ENCODE results near the gene TNFRSF8. TPM values are rescaled to one million over a fixed set of nuclear protein-coding genes. Genes with fewer than 3 reads are reported as not detected.

TNFRSF8 gene
- total RNA-seq, 1 donor from 2014 or later: 36.9 TPM

GRCh38 chr1:12140515-12141162, 77.5 kb downstream of the TNFRSF8 start:
- intact Hi-C loops (cut with micrococcal nuclease): no loop called here

- intact Hi-C loops (cut with micrococcal nuclease): no loop called here
These were observed 78.2 kb downstream of the TNFRSF8 start for GRCh38 chr1:12141163-12141850.

- intact Hi-C loops (cut with micrococcal nuclease): no loop called here
These were observed 79.2 kb downstream of the TNFRSF8 start for GRCh38 chr1:12142141-12142823.

GRCh38 chr1:12142891-12143630, 80.0 kb downstream of the TNFRSF8 start:
- intact Hi-C loops (cut with micrococcal nuclease): no loop called here

- intact Hi-C loops (cut with micrococcal nuclease): no loop called here
These were observed 80.6 kb downstream of the TNFRSF8 start for GRCh38 chr1:12143631-12144155.

- intact Hi-C loops (cut with micrococcal nuclease): no loop called here
These were observed 81.1 kb downstream of the TNFRSF8 start for GRCh38 chr1:12144236-12144635.

- intact Hi-C loops (cut with micrococcal nuclease): no loop called here
These were observed 81.9 kb downstream of the TNFRSF8 start for GRCh38 chr1:12144969-12145368.

GRCh38 chr1:12145616-12146342, 82.7 kb downstream of the TNFRSF8 start:
- intact Hi-C loops (cut with micrococcal nuclease): no loop called here

GRCh38 chr1:12146343-12147112, 83.4 kb downstream of the TNFRSF8 start:
- intact Hi-C loops (cut with micrococcal nuclease): no loop called here

GRCh38 chr1:12147201-12147701, 84.1 kb downstream of the TNFRSF8 start:
- intact Hi-C loops (cut with micrococcal nuclease): no loop called here

- intact Hi-C loops (cut with micrococcal nuclease): no loop called here
These were observed 85.3 kb downstream of the TNFRSF8 start for GRCh38 chr1:12148160-12148957.

GRCh38 chr1:12148958-12149790, 86.1 kb downstream of the TNFRSF8 start:
- intact Hi-C loops (cut with micrococcal nuclease): no loop called here

GRCh38 chr1:12149791-12150175, 86.7 kb downstream of the TNFRSF8 start:
- intact Hi-C loops (cut with micrococcal nuclease): loop anchor here (2.0 to 10.0 kb wide), 2 partner anchors 23 to 85 kb away; partner anchors contain the start of gene TNFRSF8

GRCh38 chr1:12150456-12151200, 87.5 kb downstream of the TNFRSF8 start:
- intact Hi-C loops (cut with micrococcal nuclease): loop anchor here (2.0 to 10.0 kb wide), 2 partner anchors 22 to 86 kb away; partner anchors contain the start of gene TNFRSF8

- intact Hi-C loops (cut with micrococcal nuclease): loop anchor here (2.0 to 10.0 kb wide), 2 partner anchors 21 to 87 kb away; partner anchors contain the start of gene TNFRSF8
These were observed 88.4 kb downstream of the TNFRSF8 start for GRCh38 chr1:12151465-12151864.

GRCh38 chr1:12152113-12152891, 89.2 kb downstream of the TNFRSF8 start:
- intact Hi-C loops (cut with micrococcal nuclease): loop anchor here (10.0 kb wide), 1 partner anchor 88 kb away; the partner anchor contains the start of gene TNFRSF8

Measured in T-helper 2 cell treated with Interferon-gamma antibody and Interleukin-4, amounts not matched to agents 100 ng/mL and 5 ng/mL, for 36 hours (primary cell).